SKM-1 treated with dmso at 0.1 percent for 144 hours (cell line): Measurements from ENCODE around the gene DENND4C.
"Not testable (repeated sequence)": the region's sequence is repeated elsewhere in the genome, so short reads cannot be mapped to it uniquely, and the experiment has no call there.

Experiments used
- DNase-seq: peaks from one replicate; lab custom pipeline; 2025; ENCODE audit not compliant: unreplicated experiment; lab: John Stamatoyannopoulos, UW

DENND4C gene

GRCh38 chr9:19230355-19231125, at the start of gene DENND4C:
Gene DENND4C (plus strand): TSS chr9:19230693. CDS start chr9:19276175, 45,482 bp downstream.
- peak; percentile 87 for DNase-seq

DNA sequence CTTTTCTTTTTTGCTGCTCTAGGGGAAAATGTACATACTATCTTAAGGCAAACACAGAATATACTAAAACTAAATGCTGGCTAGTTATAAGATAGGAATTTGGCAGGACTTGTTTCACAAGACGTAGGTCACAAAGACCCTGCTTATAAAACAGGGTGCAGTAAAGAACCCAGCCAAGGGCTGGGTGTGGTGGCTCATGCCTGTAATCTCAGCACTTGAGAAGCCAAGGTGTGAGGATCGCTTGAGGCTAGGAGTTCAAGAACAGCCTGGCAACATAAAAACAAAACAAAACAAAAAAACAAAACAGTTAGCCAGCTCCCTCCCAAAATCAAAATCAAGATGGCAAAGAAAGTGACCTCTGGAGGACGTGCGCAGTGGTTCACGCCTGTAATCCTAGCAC, 49.5 kb upstream of the DENND4C start:
- DNase-seq = no peak

GRCh38 chr9:19181561-19181960, 48.9 kb upstream of the DENND4C start:
- no peak for DNase-seq

GRCh38 chr9:19184144-19184917, 46.2 kb upstream of the DENND4C start:
- DNase-seq = peak; percentile 22

DNA sequence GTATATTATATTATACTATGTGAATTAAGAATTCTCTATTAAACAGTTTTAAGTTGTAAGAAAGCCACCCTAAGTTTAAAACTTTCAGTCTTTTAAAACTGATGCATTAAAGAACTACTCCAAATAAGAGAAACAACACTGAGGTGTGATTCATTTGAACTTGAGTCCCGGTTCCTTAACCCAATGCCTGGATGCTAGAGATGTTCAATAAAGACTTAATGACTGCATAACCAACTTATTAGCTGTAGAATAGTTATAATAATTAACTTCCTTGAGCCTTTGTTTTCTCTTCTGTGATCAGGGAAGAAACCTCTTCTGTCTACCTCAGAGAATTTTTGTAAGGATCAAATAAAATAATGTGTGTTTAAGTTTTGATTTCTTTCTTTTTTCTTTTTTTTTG, 45.3 kb upstream of the DENND4C start:
- DNase-seq = no peak

DNA sequence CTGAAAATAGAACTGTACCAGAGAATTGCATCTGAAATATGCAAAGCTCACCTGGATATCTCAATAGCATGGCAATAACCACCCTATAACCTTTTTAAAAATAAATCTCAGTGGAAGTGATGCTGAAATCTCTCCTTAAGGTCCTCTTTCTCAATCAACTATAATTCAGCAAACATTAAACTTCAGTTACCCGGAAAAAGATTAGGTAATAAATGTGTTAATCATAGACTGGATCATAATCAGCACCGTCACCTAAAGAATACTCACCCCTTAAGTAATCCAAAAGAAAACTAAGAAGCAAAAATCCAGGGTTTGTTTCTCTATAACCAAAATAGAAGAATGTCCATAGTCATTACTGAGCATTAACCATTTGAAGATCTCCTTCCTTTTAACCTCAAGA, 44.3 kb upstream of the DENND4C start:
- DNase-seq = no peak

DNA sequence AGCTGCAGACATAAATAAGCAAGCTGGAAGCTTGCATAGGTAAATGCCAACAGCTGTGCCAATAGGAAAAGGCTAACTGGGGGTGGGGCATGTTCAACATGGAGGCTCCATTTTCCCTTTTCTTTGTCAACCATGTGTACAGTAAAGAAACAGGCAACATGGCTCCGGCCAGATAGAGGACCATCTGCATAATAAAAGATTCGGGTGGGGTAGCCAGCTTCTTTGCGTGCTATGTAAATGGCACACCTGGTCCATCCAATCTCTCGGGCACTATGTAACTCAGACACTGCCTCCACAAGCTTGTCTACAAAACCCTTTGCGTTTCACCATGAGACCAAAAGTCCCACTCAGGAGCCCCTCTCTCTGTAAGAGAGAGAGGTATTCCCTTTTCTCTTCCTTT, 41.7 kb upstream of the DENND4C start:
- DNase-seq = no peak

GRCh38 chr9:19192202-19193028, 38.1 kb upstream of the DENND4C start:
- no peak for DNase-seq

GRCh38 chr9:19193029-19193324, 37.5 kb upstream of the DENND4C start:
- DNase-seq = no peak

GRCh38 chr9:19193358-19193973, 37.0 kb upstream of the DENND4C start:
- DNase-seq = not testable (repeated sequence)

DNA sequence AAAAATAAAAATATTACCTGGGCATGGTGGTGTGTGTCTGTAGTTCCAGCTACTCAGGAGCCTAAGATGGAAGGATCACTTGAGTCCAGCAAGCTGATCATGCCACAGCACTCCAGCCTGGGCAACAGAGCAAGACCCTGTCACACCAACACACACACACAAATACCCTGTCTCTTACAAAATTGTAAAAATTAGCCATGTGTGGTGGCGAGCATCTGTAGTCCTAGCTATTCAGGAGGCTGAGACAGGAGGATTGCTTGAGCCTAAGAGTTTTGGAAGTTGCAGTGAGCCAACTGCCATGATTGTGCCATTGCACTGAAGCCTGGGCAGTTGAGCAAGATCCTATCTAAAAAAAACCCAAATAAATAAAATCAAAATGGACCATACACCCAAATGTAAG, 32.1 kb upstream of the DENND4C start:
- no peak for DNase-seq

- no peak for DNase-seq
These were observed 31.5 kb upstream of the DENND4C start for GRCh38 chr9:19199012-19199411.

DNA sequence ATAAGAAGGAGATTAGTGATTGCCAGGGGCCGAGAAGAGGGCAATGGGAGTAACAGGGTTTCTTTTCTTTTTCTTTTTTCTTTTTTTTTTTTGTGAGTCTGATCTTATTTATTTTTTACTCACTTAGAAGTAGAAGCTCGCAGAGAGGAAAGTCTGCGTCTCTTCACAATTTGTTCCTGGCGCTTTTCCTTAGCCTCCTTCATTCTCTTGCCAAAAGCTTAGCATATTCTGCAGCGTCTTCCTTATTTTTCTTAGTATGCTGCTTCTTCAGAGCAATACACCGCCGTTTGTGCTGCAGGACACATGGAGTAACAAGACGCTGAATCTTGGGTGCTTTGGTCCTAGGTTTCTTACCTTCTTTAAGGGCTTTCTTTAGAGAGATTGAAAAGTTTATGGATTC, 30.3 kb upstream of the DENND4C start:
- DNase-seq = no peak

DNA sequence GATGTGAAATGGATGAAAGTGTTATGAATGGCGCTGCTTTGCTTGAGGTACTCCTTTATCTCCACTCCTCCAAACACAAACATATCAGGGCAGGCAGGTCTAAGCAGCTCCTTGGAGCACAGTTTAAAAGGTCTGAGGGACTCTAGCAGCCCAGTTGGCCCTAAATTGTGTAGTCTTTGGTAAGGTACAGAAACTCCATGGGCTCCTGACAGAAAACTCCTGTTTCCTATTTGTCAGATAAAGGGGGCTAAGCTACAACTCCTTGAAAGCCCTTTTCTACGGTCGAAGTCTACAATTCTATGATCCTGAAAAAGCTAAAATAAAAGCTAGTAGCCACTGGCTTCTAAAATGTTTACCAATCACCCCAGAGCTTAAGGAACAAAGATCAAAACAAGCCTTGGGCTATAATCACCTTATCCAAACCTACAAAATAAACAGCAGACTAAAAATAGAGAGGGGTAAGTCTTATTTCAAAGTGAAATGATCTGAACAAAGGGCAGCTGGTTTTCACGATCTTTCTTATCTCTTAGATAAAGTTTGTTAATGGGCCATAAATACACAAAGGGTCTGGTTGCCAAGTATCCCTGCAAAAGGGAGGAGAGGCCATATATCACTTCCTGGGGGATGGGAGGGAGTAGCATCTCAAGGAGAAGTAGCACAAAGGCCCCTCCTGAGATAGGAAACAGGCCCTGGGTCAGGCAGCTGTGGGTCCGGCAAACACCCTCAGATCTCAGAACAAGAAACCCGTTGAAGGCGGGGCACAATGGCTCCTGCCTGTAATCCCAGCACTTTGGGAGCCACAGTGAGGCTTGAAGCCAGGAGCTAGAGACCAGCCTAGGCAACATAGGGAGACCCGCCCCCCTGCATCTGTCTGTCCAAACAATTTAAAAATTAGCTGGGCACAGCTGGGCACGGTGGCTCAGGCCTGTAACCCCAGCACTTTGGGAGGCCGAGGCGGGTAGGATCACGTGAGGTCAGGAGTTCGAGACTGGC, 28.3 kb upstream of the DENND4C start:
- no peak for DNase-seq

GRCh38 chr9:19203058-19203457, 27.4 kb upstream of the DENND4C start:
- no peak for DNase-seq

DNA sequence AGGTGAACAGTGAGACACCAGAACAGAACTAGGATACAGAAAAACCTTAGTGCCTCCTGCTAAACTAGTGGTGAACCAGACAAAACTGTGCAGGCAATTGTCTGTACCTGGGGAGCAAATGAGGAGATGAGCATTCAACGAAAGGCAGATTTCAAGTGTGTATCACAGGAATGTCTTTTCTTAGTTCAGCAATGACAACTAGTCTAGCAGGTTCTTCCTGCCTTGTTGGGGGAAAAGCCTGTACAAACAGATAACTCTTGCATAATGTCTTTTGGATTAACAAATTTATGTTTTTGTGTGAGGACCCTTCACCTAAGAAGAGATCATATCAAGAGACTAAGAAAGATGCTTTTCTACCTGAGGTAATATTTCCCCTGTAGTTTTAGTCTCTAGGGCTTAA, 21.8 kb upstream of the DENND4C start:
- DNase-seq = no peak

DNA sequence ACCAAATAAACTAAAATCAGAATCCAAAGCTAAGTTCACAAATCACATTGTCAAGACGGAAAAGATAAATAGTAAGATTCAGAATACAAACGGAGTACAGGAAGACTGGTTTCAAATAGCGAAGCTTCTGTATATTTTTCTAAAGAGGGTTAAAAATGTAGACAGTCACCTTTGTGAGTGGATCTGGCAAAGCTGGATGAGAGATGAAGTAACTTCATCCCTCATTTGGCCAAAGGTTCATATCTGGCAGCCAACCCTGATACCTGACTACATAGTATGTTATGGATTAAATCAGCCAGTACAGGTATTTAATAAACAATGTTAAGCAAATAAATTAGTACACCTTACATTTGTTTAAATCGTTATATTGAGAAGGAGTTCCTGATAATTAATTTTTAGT, 21.3 kb upstream of the DENND4C start:
- no peak for DNase-seq

DNA sequence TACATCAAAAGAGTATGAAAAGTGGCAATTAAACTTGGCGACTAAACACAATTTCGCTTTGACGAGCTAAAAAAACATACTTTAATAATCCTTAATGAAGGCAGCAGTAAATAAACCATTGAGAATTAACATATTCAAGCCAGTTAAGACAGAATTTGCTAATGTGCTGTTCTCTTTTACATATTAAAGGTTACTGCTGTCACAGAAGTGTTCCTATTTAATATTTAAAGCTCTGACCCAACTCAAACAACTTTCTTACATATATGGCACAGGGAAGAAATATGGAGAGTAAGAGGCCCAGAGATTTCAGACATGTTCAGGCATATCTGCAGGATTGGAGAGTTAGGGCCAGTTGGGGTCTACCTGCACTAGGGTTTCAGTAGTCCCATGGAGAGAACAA, 16.7 kb upstream of the DENND4C start:
- no peak for DNase-seq

DNA sequence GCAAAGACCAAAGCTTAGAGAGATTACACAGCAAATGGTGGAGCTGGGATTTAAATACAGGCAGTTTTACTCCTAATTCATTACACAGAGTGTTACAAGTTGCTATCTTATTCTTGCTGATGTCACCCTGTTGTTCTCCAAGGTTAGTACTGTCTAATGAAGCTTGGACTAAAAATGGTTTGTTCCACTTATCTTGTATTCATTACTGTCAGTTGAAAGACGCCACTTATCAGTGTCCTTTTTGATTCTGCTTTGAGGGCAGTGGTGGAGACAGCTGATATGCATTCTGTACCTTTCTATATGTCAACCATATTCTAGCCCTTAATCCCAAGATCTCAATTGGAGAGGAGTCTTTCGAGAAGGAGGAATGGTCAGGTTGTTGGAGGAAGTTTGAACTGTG, 14.0 kb upstream of the DENND4C start:
- no peak for DNase-seq

DNA sequence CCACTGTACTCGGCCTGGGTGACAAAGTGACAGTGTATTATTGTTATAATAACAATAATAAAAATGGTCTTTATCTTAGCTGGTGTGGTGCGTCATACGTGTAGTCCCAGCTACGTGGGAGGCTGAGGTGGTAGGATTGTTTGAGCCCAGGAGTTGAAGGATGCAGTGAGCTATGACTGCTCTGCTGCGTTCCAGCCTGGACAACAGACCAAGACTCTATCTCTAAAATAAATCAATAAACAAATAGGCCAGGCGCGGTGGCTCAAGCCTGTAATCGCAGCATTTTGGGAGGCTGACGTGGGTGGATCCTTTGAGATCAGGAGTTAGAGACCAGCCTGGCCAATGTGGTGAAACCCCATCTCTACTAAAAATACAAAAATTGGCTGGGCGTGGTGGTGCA, 9.2 kb upstream of the DENND4C start:
- no peak for DNase-seq
